Measurements from ENCODE around the gene SLC16A11. TPM values are rescaled to one million over a fixed set of nuclear protein-coding genes. Genes with fewer than 3 reads are reported as not detected.

Gene SLC16A11
- polyA plus RNA-seq, 1 donor (not counting 4 experiments of a cell fraction or from before 2014, with no cell fraction given): not detected

- dilution Hi-C loops (cut with MboI; ENCODE audit: extremely low pct_ligation_motif_present, low sequenced_read_pairs): no loop called here
- Histone ChIP-seq H3K4me1 (ENCODE audit: control insufficient read depth, extremely low read depth, insufficient read depth, low read length) (no peaks in the 10 kb centered on the region), H3K4me3 (ENCODE audit: control insufficient read depth in 2 of 3, extremely low read depth in 1 of 3, insufficient read depth in 2 of 3, low read depth in 1 of 3, low read length in 3 of 3) (no peak overlapping the region), H3K27me3 (ENCODE audit: control insufficient read depth, extremely low read depth, insufficient read depth, low read length) (peaks cover 15% of the 10 kb centered on the region), H2AFZ (ENCODE audit: control insufficient read depth, low read length) (no peak overlapping the region), H3K27ac (ENCODE audit: control insufficient read depth, insufficient read depth, low read length) (no peak overlapping the region), H3K9me3 (ENCODE audit: control insufficient read depth, low read depth, low read length) (peaks cover 2% of the 10 kb centered on the region), H4K20me1 (ENCODE audit: control insufficient read depth, extremely low read depth, insufficient read depth, low read length) (no peaks in the 10 kb centered on the region), H3K9me1 (ENCODE audit: control insufficient read depth, extremely low read depth, insufficient read depth, low read length) (no peaks in the 10 kb centered on the region), H3K36me3 (ENCODE audit: control insufficient read depth in 2 of 2, extremely low read depth in 1 of 2, insufficient read depth in 2 of 2, low read length in 2 of 2) (no peaks in the 10 kb centered on the region), H3K9ac (ENCODE audit: control insufficient read depth, extremely low read depth, insufficient read depth, low read length) (no peak overlapping the region), H3K4me2 (ENCODE audit: control insufficient read depth, extremely low read depth, insufficient read depth, low read depth, low read length) (no peak overlapping the region), H3K79me2 (ENCODE audit: control insufficient read depth, insufficient read depth, low read length) (no peaks in the 10 kb centered on the region)
- FAIRE-seq: no peak
- TF ChIP-seq EZH2 (IDR thresholded peaks at IDR 0.05; ENCODE audit: low read length): no peak
- TF ChIP-seq, protein P1, sequence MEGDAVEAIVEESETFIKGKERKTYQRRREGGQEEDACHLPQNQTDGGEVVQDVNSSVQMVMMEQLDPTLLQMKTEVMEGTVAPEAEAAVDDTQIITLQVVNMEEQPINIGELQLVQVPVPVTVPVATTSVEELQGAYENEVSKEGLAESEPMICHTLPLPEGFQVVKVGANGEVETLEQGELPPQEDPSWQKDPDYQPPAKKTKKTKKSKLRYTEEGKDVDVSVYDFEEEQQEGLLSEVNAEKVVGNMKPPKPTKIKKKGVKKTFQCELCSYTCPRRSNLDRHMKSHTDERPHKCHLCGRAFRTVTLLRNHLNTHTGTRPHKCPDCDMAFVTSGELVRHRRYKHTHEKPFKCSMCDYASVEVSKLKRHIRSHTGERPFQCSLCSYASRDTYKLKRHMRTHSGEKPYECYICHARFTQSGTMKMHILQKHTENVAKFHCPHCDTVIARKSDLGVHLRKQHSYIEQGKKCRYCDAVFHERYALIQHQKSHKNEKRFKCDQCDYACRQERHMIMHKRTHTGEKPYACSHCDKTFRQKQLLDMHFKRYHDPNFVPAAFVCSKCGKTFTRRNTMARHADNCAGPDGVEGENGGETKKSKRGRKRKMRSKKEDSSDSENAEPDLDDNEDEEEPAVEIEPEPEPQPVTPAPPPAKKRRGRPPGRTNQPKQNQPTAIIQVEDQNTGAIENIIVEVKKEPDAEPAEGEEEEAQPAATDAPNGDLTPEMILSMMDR (optimal IDR thresholded peaks at IDR 0.05 in 1 of 3, IDR thresholded peaks at IDR 0.05 in 1 of 3, conservative IDR thresholded peaks at IDR 0.05 in 1 of 3; ENCODE audit: extremely low read depth in 1 of 3, insufficient read depth in 2 of 3, low read length in 3 of 3): no peak
- no peak for DNase-seq (ENCODE audit: low read depth, low spot score)
Observed at GRCh38 chr17:7068268-7068667, 24.4 kb upstream of the SLC16A11 start.

DNA sequence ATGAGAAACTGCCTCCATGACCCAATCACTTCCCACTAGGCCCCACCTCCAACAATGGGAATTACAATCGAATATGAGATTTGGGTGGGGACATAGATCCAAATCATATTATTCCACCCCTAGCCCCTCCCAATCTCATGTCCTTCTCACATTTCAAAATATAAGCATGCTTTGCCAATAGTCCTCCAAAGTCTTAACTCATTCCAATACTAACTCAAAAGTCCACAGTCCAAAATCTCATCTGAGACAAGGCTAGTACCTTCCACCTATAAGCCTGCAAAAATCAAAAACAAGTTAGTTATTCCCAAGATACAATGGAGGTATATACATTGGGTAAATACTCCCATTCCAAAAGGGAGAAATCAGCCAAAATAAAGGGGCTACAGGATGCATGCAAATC, 23.3 kb upstream of the SLC16A11 start:
- dilution Hi-C loops (cut with MboI; ENCODE audit: extremely low pct_ligation_motif_present, low sequenced_read_pairs): no loop called here

More for the DNA sequence above, 23.3 kb upstream of the SLC16A11 start:
- H3K4me3 ChIP-seq (ENCODE audit: control insufficient read depth in 2 of 3, extremely low read depth in 1 of 3, insufficient read depth in 2 of 3, low read depth in 1 of 3, low read length in 3 of 3): no peak overlapping the region
- H3K36me3 ChIP-seq (ENCODE audit: control insufficient read depth in 2 of 2, extremely low read depth in 1 of 2, insufficient read depth in 2 of 2, low read length in 2 of 2): no peaks in the 10 kb centered on the region
- no peaks in the 10 kb centered on the region for H3K4me1 ChIP-seq (ENCODE audit: control insufficient read depth, extremely low read depth, insufficient read depth, low read length)
- TF ChIP-seq, protein P1 (optimal IDR thresholded peaks at IDR 0.05 in 1 of 3, IDR thresholded peaks at IDR 0.05 in 1 of 3, conservative IDR thresholded peaks at IDR 0.05 in 1 of 3; ENCODE audit: extremely low read depth in 1 of 3, insufficient read depth in 2 of 3, low read length in 3 of 3): no peak
- no peak for TF ChIP-seq EZH2 (IDR thresholded peaks at IDR 0.05; ENCODE audit: low read length)
- H2AFZ ChIP-seq (ENCODE audit: control insufficient read depth, low read length): no peak overlapping the region
- peaks cover 2% of the 10 kb centered on the region for H3K9me3 ChIP-seq (ENCODE audit: control insufficient read depth, low read depth, low read length)
- no peaks in the 10 kb centered on the region for H3K9me1 ChIP-seq (ENCODE audit: control insufficient read depth, extremely low read depth, insufficient read depth, low read length)
- no peak overlapping the region for H3K4me2 ChIP-seq (ENCODE audit: control insufficient read depth, extremely low read depth, insufficient read depth, low read depth, low read length)
- DNase-seq (ENCODE audit: low read depth, low spot score) (no peak), FAIRE-seq (no peak)
- peaks cover 11% of the 10 kb centered on the region for H3K27me3 ChIP-seq (ENCODE audit: control insufficient read depth, extremely low read depth, insufficient read depth, low read length)
- H3K79me2 ChIP-seq (ENCODE audit: control insufficient read depth, insufficient read depth, low read length): no peaks in the 10 kb centered on the region
- H3K27ac ChIP-seq (ENCODE audit: control insufficient read depth, insufficient read depth, low read length): no peak overlapping the region
- no peaks in the 10 kb centered on the region for H4K20me1 ChIP-seq (ENCODE audit: control insufficient read depth, extremely low read depth, insufficient read depth, low read length)
- H3K9ac ChIP-seq (ENCODE audit: control insufficient read depth, extremely low read depth, insufficient read depth, low read length): no peak overlapping the region

Data from keratinocyte (primary cell).